NOMO-1 (cell line): ENCODE results near the gene GSTM4.

Experiments
- DNase-seq, 2 experiments: peaks; one replicate each; lab custom pipeline; 2025; ENCODE audit not compliant: unreplicated experiment in 2 of 2; lab: John Stamatoyannopoulos, UW

GSTM4 gene

GRCh38 chr1:109655615-109656519 is at the start of gene GSTM4:
Gene GSTM4, plus strand, starts transcription at chr1:109656099. Its CDS starts 291 bp downstream, at chr1:109656390.
- DNase-seq: peak; percentile 69 to 79

- no peak for DNase-seq
Measured at GRCh38 chr1:109609881-109610280, 46.0 kb upstream of the GSTM4 start.

- DNase-seq: no peak
Measured at GRCh38 chr1:109610609-109611307, 45.1 kb upstream of the GSTM4 start.

- DNase-seq: no peak
Measured at GRCh38 chr1:109611308-109611990, 44.5 kb upstream of the GSTM4 start.

- no peak for DNase-seq
Measured at GRCh38 chr1:109613361-109614147, 42.3 kb upstream of the GSTM4 start.

- peak; percentile 86 to 99 for DNase-seq
Measured at GRCh38 chr1:109615879-109616278, 40.0 kb upstream of the GSTM4 start.

GRCh38 chr1:109616391-109616790 is 39.5 kb upstream of the GSTM4 start:
- DNase-seq: peak in 1 of 2 experiments; percentile 25

GRCh38 chr1:109617291-109617801 is 38.6 kb upstream of the GSTM4 start:
- peak; percentile 64 to 83 for DNase-seq

GRCh38 chr1:109618661-109619575 is 37.0 kb upstream of the GSTM4 start:
- DNase-seq: no peak

GRCh38 chr1:109619576-109620400 is 36.1 kb upstream of the GSTM4 start, which contains the start of the genes AMPD2 and GNAT2:
Gene AMPD2, plus strand, starts transcription at chr1:109619837. Its CDS starts 1,339 bp downstream, at chr1:109621176.
Gene GNAT2, minus strand, starts transcription at chr1:109619616. Its CDS starts 6,746 bp downstream, at chr1:109612870.
- DNase-seq: peak; percentile 70 to 83

- no peak for DNase-seq
Measured at GRCh38 chr1:109620401-109620791, 35.5 kb upstream of the GSTM4 start.

GRCh38 chr1:109620841-109621286 is 35.0 kb upstream of the GSTM4 start:
- peak; percentile 92 to 96 for DNase-seq

GRCh38 chr1:109621379-109622136 is 34.3 kb upstream of the GSTM4 start:
- DNase-seq: no peak

GRCh38 chr1:109622137-109622892 is 33.6 kb upstream of the GSTM4 start:
- no peak for DNase-seq

GRCh38 chr1:109622895-109623294 is 33.0 kb upstream of the GSTM4 start:
- DNase-seq: no peak

- no peak for DNase-seq
Measured at GRCh38 chr1:109623601-109624161, 32.2 kb upstream of the GSTM4 start.
